GM19328 (cell line): ENCODE measurements around the gene MYO1E.

Source experiments
- ATAC-seq: cut with Tn5 transposase; IDR thresholded peaks from one replicate; pipeline ENCODE4 v1.9.1; 2021; ENCODE audit warnings: mild to moderate bottlenecking, moderate library complexity; ENCODE audit not compliant: unreplicated experiment

The MYO1E gene

GRCh38 chr15:59203657-59204056 lies 169.0 kb downstream of the MYO1E start:
- no peak for ATAC-seq

- ATAC-seq = no peak
Measured at GRCh38 chr15:59203008-59203407, 169.7 kb downstream of the MYO1E start.

- ATAC-seq = no peak
Measured at GRCh38 chr15:59200560-59200959, 172.1 kb downstream of the MYO1E start.

DNA sequence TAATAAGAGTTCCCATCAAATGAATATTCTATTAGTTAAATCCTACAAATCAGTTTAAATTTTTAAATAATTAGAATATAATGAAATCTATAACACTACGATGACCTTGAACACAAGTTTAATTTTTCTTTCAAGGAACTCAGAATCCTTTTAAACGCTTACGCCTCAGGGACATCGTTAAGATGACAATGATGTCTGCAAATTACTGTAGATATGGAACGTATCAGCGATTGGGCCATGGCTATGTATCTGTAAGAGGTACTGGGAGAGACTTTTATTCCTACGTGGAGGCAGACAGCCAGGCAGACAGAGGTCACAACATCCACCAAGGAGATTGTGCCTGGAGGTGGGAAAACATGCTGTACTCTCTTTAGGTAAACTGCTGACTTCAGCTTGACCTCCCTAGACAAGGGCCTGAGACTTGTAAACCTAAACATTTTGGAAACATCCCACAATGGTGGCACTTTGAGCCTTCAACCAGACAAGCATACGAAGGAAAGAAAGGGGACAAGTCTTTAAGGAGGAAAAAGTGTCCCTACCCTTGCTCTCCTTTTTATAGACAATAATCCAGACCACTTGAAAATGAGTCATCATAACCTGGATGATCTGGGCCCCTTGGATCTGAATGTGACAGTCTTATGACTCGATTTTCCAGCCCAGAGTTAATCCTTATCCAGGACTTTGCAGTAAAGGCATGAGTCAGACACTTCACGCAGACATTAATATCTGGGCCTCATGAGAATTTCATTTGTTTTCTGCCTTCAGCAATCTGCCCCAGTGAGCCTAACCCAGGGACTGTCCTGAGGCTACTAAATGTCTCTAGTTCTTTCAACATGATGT lies 172.8 kb downstream of the MYO1E start:
- no peak for ATAC-seq

DNA sequence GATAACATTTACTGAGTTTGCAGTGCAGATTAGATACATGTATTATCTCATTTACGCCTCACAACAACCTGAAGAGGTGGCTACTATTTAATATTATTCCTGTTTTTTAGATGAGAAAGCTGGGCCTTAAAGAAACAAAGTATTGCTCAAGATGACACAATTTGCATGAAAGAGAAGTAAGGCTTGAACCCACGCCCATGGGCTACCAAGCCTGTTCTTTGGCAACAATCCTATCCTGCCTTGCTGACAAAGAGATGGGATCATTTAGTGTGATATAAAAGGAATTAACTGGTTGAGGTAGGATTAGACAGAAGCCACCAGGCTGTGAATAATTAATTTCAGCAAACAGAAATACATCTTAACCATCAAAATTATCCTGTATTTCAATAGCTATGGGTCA lies 175.2 kb downstream of the MYO1E start:
- ATAC-seq = no peak

DNA sequence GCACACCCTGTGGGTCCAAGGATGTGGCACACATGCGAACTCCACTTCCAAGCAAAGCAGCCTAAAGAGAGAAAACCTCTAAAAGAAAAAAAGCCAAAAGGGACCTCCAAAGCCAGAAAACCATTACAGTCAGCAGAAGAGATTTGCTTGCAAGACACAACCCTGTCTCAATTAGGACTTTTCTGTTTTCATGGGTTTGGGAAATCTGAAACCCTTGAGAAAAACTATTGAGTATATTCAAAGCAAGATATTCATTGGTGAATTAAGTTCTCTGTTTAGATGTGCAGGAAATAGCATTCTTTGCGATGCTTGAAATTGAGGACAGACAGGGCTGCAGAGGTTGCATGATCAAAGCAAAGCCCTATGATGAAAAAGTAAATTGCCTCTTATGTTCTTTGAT lies 176.3 kb downstream of the MYO1E start:
- no peak for ATAC-seq

- ATAC-seq = no peak
Measured at GRCh38 chr15:59194639-59195325, 177.9 kb downstream of the MYO1E start.

- no peak for ATAC-seq
Measured at GRCh38 chr15:59191855-59192237, 180.8 kb downstream of the MYO1E start.

DNA sequence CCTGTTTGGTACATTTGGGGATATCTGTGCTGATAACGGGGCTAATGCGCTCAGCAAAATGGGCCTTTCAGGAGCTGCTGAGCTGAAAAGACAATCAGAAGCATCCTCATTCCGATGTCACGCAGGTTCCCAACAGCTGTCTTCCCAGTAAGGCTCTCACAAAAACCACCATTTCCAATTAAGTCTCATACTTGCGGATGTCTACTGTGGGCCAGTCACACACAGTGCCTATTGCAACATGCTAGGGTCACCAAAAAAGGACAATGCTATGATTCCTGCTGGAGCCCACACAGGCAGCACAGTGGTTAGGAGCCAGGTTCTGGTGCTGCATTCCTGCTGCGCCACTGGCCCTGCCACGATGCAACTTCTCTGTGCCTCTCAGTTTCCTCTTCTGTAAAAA lies 182.4 kb downstream of the MYO1E start:
- ATAC-seq = no peak

- ATAC-seq = no peak
Measured at GRCh38 chr15:59189241-59189640, 183.4 kb downstream of the MYO1E start.

DNA sequence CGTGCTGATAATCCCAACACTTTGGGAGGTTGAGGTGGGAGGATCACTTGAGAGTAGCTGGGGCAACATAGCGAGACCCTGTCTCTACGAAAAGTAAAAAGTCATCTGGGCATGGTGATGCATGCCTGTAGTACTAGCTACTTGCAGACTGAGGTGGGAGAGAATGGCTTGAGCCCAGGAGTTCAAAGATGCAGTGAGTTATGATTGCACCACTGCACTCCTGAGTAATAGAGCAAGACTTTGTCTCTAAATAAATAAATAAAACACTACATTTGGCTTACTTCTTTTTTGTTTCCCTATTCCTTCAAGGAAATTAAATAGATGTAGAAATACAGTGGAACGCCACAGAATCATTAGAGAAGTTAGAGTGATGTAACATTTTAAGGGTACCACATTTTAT lies 186.2 kb downstream of the MYO1E start:
- no peak for ATAC-seq

GRCh38 chr15:59185725-59186124 lies 186.9 kb downstream of the MYO1E start:
- no peak for ATAC-seq

GRCh38 chr15:59180945-59181600 lies 191.6 kb downstream of the MYO1E start:
- no peak for ATAC-seq

DNA sequence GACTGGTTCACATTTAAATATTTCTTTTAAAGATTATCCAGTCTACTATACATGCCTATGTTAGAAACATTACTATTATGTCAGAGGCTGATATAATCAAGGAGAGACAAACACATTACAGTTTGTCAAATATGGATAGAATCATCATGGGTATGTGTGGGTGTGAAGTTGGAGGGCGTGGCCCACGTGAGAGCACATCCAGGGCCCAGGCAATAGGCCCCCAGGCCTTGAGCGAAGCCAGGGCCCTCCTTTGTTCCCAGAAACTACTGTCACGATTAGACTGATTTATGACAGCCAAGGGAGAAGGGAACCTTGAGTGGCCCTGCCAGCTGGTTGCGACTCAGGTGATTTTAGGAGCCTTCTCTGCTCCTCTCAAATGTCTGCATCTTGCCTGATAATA lies 193.0 kb downstream of the MYO1E start:
- no peak for ATAC-seq

DNA sequence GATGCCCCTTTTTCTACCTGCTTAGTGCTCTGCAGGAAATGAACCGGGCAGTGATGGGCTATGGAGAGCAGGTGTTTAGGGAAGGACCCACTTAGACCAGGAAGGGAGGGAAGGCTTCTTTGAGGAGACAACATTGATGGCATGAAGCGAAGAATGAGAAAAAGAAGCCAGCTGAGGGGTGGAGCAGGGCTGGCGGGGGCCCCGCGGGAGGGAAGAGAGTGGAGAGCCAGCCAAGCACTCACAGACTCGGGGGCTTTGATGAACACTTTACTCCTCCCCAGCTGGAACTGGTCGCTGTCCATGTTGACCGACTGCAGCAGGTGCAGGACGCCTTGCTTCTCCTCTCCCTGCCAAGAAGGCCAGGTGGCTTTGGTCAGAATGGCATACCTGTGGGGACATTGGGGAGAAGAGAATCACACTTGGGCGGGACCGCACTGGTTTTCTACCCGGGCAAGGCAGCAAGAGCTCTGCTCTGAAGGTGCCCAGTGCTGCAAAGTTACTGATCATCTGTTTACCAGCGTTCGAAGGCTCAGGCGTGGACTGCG lies 194.4 kb downstream of the MYO1E start:
- ATAC-seq = no peak

- ATAC-seq = no peak
Measured at GRCh38 chr15:59177317-59177660, 195.4 kb downstream of the MYO1E start.

DNA sequence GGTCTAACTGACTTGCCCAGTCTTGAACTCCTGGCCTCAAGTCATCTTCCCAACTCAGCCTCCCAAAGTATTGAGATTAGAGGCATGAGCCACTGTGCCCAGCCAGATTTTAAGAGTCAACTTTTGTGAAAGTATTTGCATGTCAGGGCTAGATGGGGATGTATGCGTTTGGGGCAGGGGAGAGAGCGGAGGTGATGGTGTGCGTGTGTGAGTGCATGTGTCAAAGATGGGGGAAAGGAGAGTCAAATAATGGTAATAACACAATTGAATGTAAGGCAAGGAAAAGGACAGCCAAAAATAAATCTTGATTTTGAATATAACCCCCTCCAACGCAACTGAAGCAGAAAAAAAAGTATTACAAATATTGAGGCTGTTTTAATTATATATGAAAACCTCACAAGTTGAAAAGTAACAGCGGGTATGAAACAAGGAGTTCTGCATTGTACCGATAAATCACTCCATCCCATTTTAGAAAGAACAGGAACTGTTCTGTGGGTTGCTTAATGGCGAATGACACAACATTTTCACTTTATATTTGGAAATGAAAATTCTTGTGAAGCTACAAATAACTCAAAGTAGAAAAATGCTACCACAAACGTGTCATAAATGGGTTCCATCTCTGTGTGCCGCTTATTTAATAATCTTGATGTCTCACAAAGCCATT lies 195.9 kb downstream of the MYO1E start:
- no peak for ATAC-seq

DNA sequence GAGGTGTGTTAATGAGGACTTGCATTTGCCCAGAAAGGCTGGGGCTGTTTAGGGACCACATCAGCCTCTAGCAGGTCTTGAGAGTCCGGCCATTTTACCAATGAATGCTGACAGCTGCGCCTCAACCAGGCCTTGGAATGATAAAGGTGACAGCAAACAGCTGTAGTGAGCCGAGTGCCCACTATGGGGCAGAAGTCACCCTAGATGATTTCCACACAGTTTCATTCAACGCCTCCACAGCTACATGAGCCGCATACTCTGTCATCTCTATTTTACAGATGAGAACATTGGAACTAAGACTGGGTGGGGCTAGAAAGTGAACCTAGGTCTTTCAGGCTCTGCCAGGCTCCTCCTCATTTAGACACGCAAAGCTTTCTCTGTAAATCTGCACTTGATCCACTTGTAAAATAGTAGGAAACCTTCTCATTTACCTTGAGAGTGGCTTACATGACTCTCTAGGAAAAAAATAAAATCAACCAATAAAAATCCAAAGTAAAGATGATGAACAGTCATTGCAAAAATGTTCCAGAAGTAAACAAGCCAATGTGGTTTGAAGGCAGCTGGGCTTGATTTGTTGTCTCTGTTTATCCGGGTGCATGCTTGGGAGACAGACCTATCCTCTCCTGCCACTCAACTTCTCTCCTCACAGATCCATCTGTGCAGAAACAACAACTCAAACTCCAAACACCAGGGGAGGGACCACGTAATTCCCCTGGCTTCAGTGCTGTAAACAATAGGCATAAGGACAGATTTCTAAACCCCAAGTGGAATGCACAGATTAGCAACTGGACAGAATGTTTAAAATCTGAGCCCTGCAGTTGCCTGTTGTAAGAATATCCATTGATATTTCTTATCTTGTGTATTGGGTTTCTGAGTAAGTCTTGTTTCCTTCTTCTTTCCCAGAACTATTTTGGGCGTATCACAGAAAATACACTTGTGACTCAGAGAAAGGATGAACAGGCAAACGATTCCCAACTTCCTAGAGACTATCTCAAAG lies 197.5 kb downstream of the MYO1E start:
- no peak for ATAC-seq

DNA sequence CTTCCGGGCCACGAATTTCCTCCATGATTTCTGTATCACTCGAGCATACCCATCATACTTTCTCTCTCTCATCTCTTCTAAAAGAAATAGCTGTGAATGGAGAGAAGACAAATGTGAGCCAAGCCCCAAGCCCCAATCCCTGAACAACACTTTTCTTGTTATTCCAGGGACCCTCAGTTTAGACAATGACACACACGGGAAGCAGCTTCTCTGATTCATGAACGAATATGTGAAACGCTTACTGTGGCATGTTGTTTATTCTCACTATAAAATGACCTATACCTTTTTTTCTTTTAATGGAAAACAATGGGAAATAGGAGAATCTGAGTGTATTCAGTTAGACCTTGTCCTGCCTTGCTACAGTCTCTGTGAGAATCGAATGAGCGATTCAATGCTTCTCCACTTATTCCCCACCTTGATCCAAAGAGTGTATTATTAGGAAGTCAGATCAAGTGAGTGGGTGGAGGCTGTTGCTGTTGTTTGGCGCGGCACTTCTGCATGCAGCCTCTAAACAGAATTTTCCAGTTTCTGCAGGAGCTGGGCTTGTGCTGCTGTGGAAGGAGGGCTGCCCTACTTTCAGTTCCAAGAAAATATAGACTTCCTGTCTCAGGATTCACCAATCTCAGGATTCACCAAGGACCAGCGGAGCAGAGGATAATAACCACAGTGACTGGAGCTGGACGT lies 198.4 kb downstream of the MYO1E start:
- ATAC-seq = no peak
